SK-N-MC (cell line): Measurements from ENCODE around the gene IGF2R.

Source experiments
- EZH2 ChIP-seq: fragments of 200-600 bp; sonication (generic); IDR thresholded peaks from one replicate; pipeline ENCODE4 v1.6.1; 2017; ENCODE audit warnings: antibody characterized with exemption
- FOXP2 ChIP-seq: optimal IDR thresholded peaks from 2 replicates; pipeline ENCODE3; 2011; ENCODE audit warnings: mild to moderate bottlenecking, moderate library complexity; ENCODE audit not compliant: insufficient read depth; ENCODE audit errors: extremely low read length, control extremely low read depth
- POLR2AphosphoS5 ChIP-seq: IDR thresholded peaks from 2 replicates; pipeline ENCODE4 v1.6.1; 2012; ENCODE audit warnings: mild to moderate bottlenecking, low read depth, low read length, borderline replicate concordance

- TF ChIP-seq POLR2AphosphoS5 (no peak), EZH2 (no peak), FOXP2 (no peak)
Observed at GRCh38 chr6:160067564-160067963, 98.7 kb downstream of the IGF2R start.
